Heart left ventricle (tissue), 13 donors: ENCODE results near the gene DDX31.

Source experiments
- CTCF ChIP-seq, 12 donors: fragments of 200-600 bp; sonication (generic) in 4 of 12; IDR thresholded peaks; one replicate each; pipeline versions ENCODE4 v1.5.0 to v1.8.0; 2018 to 2022; ENCODE audit warnings: antibody characterized with exemption in 12 of 12, mild to moderate bottlenecking in 5 of 12
- POLR2A ChIP-seq, 2 donors: fragments of 450-650 bp; IDR thresholded peaks; one replicate each; pipeline ENCODE4 v1.6.1; 2017; ENCODE audit warnings: antibody characterized with exemption in 2 of 2, mild to moderate bottlenecking in 2 of 2, moderate library complexity in 2 of 2
- donor health status: ischemic (EF 13 %, LVEDD 7.1; RV severe dilation, severe dysfunction).
- donor health status: DM: no; HTN: yes; CAD: no.
- donor health status: DM: no; HTN: no; CAD: no.
- donor health status: ischemic (EF 25% LVEDD 6.9; RV normal size, moderate dysfunction).
- donor health status: ischemic (EF 25% LVEDD 5.7; RV mildly dilated, moderate dysfunction).
- donor health status: ischemic (EF 35%, LVEDD 5.7; RV mildly dilated, moderate dysfunction).
- donor health status: nonischemic (EF 11% LVEDD 7.7; RV severe dilation, severe dysfunction).
- donor health status: DM: yes; HTN: yes; CAD: no.
- donor health status: PGD.
- donor health status: ischemic (EF 29% LVEDD 5.4; RV normal size, mild dysfunction).
- donor health status: nonischemic (EF 23%, LVEDD 6.1; RV moderate dilation, normal function).

- TF ChIP-seq CTCF (IDR thresholded peaks at IDR 0.05): no peak
- TF ChIP-seq POLR2A (IDR thresholded peaks at IDR 0.05): no peak
Observed at GRCh38 chr9:132637351-132637750, 32.4 kb downstream of the DDX31 start.
